ENCODE results near the gene ZSCAN20.
A peak's percentile ranks its signal among the peaks of the same experiment; 100 is the strongest.

ZSCAN20 gene

DNA sequence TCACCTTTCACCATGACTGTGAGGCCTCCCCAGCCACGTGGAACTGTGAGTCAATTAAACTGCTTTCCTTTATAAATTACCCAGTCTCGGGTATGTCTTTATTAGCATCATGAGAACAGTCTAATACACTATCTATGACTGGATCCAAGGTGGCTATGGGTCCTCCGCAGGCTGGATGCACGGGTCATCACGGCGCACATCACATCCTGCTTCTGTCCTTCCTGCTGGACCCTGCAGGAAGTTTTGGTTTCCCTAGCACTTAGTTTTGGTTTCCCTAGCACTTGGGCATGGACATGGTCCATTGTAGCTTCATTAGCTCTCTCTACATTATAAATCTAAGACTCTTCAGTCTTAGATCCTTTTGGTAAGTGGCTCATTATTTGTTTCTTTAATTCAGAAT lies 27.3 kb upstream of the ZSCAN20 start:
- DNase-seq = no peak

GRCh38 chr1:33446590-33446989 lies 25.9 kb upstream of the ZSCAN20 start:
- DNase-seq = no peak

GRCh38 chr1:33454646-33455282 lies 17.7 kb upstream of the ZSCAN20 start:
- DNase-seq = no peak

- peak; percentile 25 to 28 for DNase-seq
These were observed 16.6 kb upstream of the ZSCAN20 start for GRCh38 chr1:33455539-33456501.

DNA sequence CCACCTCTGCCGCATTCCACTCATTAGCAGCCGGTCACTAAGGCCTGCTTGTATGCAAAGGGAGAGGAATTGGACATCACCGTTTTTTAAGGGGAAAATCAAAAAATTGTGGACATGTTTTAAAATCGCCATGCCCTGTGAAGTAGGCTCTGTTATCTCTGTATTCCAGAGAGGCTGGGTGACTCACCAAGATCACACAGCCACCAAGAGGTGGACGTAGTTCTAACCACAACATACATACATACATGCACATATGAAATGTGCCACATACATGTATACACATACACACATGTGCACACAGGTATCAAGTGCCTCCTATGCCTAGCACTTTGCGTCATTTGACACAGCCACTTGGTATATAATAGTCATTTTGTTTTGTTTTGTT lies 16.0 kb upstream of the ZSCAN20 start:
- no peak for DNase-seq

DNA sequence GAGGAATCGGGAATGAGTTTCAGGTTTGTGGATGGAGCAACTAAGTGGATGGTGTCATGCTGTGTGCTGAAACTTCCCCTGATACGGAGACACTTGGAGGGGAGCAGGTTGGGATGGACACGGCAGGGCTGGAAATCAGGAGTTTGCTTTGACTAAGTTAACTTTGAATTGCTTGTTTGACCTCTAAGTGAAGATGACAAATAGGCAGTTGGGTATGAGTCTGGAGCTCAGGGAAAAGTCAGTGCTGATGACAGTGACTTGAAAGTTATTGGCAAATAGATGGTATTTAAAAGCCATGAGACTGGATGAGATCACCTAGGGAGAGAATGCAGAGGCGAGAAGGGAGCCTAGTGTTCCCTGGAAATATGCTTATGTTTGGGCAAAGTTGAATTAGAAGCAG lies 12.8 kb upstream of the ZSCAN20 start:
- no peak for DNase-seq

DNA sequence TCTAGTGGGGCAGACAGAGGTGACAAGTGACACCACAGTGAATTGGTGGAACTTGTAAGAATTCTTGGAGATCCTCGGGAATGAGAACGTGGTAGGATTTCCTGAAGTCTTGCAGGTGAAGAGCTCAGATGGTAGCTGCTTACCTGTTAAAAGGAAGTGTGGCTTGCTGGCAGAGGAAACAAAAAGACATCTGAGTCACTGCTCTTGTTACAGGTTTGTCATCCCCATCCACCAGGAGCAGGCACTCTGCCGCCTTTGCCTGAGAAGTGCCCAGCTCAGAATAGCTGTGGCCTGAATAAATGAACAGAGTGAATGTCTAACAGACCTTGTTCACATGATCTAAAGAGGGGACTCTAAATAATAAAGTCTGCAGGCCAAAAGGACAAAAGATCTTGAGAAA lies 12.3 kb upstream of the ZSCAN20 start:
- no peak for DNase-seq

GRCh38 chr1:33460947-33461629 lies 11.4 kb upstream of the ZSCAN20 start:
- no peak for DNase-seq

- no peak for DNase-seq
These were observed 9.9 kb upstream of the ZSCAN20 start for GRCh38 chr1:33462405-33463164.

DNA sequence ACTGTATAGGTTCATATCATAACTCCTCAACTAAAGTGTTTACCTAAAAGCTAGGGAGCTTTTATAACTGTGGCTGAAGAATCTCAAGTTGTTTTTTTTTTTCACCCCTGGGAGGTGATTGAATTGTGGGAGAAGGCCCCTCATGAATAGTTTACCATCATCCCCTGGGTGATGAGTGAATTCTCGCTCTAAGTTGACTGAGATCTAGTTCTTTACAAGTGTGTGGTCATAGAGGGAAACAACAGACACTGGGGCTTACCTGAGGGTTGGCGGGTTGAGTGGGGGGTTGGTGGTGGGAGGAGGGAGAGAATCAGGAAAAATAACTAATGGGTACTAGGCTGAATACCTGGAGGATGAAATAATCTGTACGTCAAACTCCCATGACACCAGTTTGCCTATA lies 7.9 kb upstream of the ZSCAN20 start:
- DNase-seq = no peak

DNA sequence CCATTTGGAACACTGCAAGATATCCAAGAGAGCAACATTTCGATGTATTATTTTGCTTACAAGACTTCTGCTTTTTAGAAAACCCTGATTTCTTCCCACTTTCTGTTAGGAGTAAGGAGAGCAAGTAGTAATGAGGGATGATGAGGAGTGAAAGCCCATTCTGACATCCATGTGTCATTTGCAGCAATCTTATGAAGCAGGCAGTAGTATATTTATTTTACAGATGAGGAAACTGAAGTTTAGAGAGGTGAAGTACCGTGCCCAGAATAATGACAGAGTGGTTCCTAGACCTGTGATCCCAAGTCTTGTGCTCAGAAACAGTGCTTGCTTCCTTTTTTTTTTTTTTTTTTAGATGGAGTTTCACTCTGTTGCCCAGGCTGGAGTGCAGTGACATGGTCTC lies 7.1 kb upstream of the ZSCAN20 start:
- DNase-seq = no peak

DNA sequence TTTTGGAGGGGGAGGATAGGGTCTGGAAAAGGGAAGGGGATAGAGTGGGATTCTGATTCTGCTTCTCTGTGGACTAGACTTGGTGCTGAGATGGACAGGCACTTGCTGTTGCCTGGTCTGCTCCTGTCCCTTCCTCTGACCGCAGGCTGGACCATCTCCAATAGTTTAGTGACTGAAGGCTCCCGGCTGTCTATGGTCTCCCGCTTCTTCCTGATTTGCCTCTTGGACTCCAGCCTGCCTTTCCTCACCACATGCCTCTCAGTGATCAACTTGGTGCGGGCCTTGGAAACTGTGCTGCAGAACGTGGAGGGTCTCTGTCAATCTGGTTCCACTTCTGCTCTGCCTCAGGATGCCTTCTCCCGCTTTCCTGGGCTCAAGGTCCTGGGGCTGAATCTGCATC lies 6.3 kb upstream of the ZSCAN20 start:
- no peak for DNase-seq

GRCh38 chr1:33468011-33468410 lies 4.4 kb upstream of the ZSCAN20 start:
- no peak for DNase-seq

DNA sequence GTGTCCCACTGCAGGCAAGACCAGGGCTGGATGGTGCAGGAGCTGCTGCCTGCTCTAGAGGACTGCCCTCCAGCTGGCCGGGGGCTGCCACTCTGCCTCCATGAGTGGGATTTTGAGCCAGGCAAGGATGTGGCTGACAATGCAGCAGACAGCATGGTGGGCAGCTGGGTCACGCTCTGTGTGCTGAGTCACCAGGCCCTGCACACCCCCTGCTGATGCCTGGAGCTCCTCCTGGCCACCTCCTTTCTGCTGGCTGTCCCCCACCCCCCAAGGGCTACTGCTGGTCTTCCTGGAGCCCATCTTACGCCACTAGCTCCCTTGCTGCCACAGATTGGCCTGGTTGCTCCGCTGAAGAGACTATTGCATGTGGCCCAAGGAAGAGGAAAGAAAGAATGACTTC lies 3.9 kb upstream of the ZSCAN20 start:
- DNase-seq = no peak

GRCh38 chr1:33468967-33469366 lies 3.5 kb upstream of the ZSCAN20 start:
- no peak for DNase-seq

DNA sequence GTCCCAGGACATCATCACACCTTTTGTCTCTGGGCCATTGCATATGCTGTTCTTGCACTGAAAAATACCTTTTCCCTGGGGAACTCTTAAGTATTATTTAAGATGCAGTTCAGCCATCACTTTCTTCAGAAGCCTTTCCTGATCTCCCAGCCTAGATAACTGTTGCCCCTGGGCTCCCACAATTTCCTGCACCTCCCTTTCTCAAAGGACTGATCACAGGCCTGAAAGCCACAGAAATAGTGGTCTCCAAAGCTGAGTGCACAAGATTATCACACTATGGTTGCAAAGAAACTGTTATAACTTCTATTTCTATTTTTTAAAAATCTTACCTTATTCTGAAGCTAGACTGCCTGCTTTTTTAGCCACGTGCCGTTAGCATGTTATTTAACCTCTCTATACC lies 2.8 kb upstream of the ZSCAN20 start:
- DNase-seq = no peak

DNA sequence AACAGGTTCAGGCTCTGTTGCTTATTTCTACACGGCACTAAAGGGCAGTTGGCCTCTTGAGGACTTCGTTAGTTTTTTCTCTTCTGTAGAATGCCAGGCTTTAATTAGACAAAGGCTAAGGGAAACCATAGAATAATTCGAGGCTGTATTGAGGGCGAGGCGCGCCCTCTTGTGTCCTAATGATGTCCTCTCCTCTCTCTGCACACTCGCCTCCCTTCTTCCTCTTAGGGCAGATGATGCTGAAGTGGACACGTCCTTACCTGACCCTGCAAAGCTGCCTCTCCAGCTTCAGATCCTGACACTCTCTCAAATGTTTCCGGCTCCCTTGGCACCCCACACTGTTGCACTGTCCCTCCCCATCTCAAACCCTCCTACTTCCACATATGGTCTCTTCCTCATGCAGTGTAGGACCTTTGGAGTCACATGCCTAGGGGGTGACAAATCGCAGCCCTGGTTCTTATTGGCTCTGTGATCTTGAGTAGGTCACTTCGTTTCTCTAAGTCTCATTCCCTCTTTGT lies 1.9 kb upstream of the ZSCAN20 start:
- DNase-seq = peak; percentile 60 to 67

- no peak for DNase-seq
These were observed 1.0 kb upstream of the ZSCAN20 start for GRCh38 chr1:33471416-33471815.

DNA sequence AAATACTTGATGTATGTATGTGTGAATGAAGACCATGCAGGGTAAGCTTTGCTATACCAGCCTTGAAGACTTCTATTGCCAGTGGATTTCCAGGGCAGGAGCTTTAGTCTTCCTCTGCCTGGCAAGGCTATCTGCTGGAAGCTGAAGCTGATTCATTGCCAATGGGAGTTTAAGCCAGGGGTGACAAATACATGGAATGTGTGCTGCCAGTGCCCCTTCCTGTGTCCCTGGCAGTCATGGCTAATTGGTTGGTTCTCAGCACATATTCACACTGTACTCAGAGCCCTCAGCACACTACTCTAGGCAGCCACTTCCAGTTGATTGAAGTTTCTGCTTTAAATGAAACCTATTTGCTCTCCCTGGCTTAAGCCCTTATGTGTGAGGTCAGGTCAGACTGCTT lies 1.5 kb downstream of the ZSCAN20 start:
- no peak for DNase-seq

DNA sequence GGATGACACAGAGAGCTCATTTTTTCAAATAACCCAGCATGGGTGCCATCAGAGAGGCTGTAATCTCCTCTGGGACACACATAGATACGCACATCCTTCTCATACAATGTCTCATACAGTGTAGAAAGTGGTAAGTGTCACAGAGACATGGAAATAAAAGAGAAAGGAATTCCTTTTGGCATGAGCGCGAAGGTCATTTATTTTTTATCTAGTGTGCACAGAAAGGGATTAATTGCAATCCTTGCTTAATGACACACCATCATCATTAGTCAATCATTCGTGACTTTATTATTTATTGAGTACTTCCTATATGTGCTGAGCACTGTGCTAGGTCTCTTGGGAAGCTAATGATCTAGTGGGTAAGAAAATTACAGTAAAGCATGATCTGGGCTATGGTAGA lies 5.0 kb downstream of the ZSCAN20 start:
- DNase-seq = no peak

DNA sequence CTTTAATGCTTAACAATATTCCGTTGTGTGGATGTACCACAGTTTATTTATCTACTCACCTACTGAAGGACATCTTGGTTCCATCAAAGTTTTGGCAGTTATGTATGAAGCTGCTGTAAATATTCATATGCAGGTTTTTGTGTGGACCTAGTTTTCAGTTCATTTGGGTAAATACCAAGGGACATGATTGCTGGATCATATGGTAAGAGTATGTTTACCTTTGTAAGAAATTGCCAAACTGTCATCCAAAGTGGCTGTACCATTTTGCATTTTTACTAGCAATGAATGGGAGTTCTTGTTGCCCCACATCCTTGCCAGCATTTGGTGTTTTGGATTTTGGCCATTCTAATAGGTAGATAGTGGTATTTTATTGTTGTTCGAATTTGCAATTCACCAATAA lies 10.0 kb downstream of the ZSCAN20 start:
- no peak for DNase-seq

- DNase-seq = no peak
These were observed 16.2 kb downstream of the ZSCAN20 start for GRCh38 chr1:33488624-33489023.

- no peak for DNase-seq
These were observed 22.5 kb downstream of the ZSCAN20 start for GRCh38 chr1:33494929-33495328.
